Chondrocyte (in vitro differentiated cells): ENCODE measurements around the gene EXD3. TPM values are rescaled to one million over a fixed set of nuclear protein-coding genes. Genes with fewer than 3 reads are reported as not detected.

Source experiments
- DNase-seq: peaks from one replicate; pipeline ENCODE4 v3.0.0; 2021; ENCODE audit warnings: mixed read lengths, low spot score
- H3K27ac Mint-ChIP-seq: one replicate; pipeline ENCODE4 v1.8.0; 2021; ENCODE audit warnings: mild to moderate bottlenecking, moderate library complexity, mixed read lengths; ENCODE audit not compliant: unreplicated experiment
- H3K27me3 Mint-ChIP-seq: 2 replicates; pipeline ENCODE4 v1.8.0; 2021; ENCODE audit warnings: low read depth, mixed read lengths
- H3K36me3 Mint-ChIP-seq: 2 replicates; pipeline ENCODE4 v1.8.0; 2021; ENCODE audit warnings: low read depth, mixed read lengths
- H3K4me1 Mint-ChIP-seq: 2 replicates; pipeline ENCODE4 v1.8.0; 2021; ENCODE audit warnings: low read depth, mild to moderate bottlenecking, mixed read lengths
- H3K4me3 Mint-ChIP-seq: one replicate; pipeline ENCODE4 v1.8.0; 2021; ENCODE audit warnings: mild to moderate bottlenecking, moderate library complexity, mixed read lengths; ENCODE audit not compliant: unreplicated experiment
- H3K9me3 Mint-ChIP-seq: 2 replicates; pipeline ENCODE4 v1.8.0; 2021; ENCODE audit warnings: low read depth, mixed read lengths
- total RNA-seq: library from RNA; stranded (reverse); gene quantifications from 3 replicates; pipeline ENCODE4 v1.2.1, GENCODE V29; 2021
- TF ChIP-seq, protein P1 (sequence below): fragments of 200-600 bp; sonication (generic); IDR thresholded peaks from 2 replicates; pipeline ENCODE4 v1.5.0; 2021; ENCODE audit warnings: antibody characterized with exemption, mild to moderate bottlenecking, moderate library complexity

EXD3 gene
- total RNA-seq, 1 donor from 2014 or later, result 11.6 TPM

DNA sequence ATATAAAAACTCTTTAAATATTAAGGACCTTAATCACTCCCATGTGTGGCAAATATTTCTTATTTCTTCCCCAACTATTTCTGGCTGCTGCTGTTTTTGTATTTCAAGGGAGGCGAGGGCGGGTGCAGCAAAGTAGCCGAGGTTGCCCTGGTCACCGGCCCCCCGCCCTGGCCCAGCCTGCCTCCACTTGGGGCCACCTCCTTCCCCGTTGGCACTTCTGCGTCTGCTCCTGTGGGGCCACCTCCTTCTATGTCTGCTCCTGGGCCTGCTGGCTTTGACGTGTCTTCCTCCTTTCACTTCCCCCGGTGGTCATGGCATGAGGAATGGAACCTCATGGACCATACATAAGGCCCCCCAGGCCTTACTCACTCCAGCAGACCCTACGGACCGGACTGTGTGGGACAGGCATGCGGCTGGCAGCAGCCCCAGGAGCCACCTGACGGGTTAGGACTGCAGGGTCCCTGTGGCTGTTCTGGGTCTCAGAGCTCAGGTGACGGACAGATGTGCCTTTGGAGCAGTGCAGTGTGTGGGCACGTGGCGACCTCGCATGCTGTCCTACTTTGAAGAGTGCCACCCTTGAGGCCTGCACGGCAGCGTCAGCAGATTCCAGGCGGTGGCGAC lies 24.0 kb upstream of the EXD3 start:
- Mint-ChIP-seq H3K27ac (no peak overlapping the region), H3K36me3 (no peaks in the 10 kb centered on the region), H3K4me3 (no peak overlapping the region), H3K27me3 (no peaks in the 10 kb centered on the region), H3K4me1 (peaks cover 20% of the 10 kb centered on the region), H3K9me3 (no peaks in the 10 kb centered on the region)
- TF ChIP-seq, protein P1, sequence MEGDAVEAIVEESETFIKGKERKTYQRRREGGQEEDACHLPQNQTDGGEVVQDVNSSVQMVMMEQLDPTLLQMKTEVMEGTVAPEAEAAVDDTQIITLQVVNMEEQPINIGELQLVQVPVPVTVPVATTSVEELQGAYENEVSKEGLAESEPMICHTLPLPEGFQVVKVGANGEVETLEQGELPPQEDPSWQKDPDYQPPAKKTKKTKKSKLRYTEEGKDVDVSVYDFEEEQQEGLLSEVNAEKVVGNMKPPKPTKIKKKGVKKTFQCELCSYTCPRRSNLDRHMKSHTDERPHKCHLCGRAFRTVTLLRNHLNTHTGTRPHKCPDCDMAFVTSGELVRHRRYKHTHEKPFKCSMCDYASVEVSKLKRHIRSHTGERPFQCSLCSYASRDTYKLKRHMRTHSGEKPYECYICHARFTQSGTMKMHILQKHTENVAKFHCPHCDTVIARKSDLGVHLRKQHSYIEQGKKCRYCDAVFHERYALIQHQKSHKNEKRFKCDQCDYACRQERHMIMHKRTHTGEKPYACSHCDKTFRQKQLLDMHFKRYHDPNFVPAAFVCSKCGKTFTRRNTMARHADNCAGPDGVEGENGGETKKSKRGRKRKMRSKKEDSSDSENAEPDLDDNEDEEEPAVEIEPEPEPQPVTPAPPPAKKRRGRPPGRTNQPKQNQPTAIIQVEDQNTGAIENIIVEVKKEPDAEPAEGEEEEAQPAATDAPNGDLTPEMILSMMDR, result no peak
- no peak for DNase-seq

DNA sequence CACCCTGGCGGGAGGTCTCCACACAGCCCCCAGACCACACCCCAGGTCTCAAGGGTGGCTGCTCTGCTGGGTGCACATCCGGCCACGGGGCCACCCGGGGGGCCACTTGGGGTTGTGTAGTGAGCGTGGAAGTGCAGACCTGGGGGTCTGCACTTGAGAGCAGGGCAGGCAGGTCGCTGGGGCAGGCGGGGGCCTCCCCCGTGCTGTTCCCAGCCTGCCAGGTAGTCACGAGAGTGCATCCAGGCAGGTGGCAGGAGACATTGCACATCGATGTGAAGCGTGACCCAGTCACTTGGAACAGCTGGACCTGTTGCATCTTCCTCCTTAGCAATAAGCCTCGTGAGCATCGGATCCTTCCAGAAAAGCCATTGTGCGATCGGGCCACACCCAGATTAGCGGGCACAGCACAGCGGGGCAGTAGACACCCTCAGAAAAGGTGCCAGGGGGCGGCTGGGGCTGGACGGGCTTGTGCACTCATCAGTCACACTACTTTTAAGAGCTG lies 23.0 kb upstream of the EXD3 start:
- TF ChIP-seq, protein P1, result no peak
- peaks cover 22% of the 10 kb centered on the region for H3K4me1 Mint-ChIP-seq
- DNase-seq, result no peak

DNA sequence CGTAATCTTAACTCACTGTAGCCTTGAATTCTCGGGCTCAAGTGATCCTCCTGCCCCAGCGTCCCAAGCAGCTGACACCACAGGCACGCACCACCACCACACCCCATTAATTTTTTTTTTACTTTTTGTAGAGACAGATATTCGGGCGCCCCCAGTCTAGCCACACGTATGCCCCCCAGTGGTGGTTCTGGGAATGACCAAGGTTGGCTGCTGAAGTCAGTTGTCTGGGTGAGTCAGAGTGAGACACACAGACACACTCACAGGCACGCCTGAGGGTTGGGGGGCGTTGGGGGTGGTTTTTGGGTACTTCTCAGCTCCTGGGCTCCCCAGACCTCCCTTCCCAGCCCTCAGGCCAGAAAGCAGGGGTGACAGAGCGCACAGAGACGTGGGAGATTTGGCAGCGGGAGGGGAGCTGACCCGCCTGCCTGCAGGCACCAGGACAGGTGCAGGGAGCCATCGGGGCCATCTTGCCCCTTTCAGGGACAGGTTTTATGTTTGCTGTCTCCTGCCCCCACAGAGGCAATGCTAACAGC lies 22.4 kb upstream of the EXD3 start:
- Mint-ChIP-seq H3K27ac (peak overlapping the region; percentile 19), H3K9me3 (no peaks in the 10 kb centered on the region), H3K27me3 (no peaks in the 10 kb centered on the region), H3K4me3 (no peak overlapping the region), H3K36me3 (no peaks in the 10 kb centered on the region), H3K4me1 (peaks cover 22% of the 10 kb centered on the region)
- peak; percentile 55 for DNase-seq
- TF ChIP-seq, protein P1, result peak; percentile 92

More for the DNA sequence above, 23.0 kb upstream of the EXD3 start:
- H3K36me3 Mint-ChIP-seq, result no peaks in the 10 kb centered on the region
- no peaks in the 10 kb centered on the region for H3K27me3 Mint-ChIP-seq
- no peaks in the 10 kb centered on the region for H3K9me3 Mint-ChIP-seq
- H3K4me3 Mint-ChIP-seq, result no peak overlapping the region
- no peak overlapping the region for H3K27ac Mint-ChIP-seq

DNA sequence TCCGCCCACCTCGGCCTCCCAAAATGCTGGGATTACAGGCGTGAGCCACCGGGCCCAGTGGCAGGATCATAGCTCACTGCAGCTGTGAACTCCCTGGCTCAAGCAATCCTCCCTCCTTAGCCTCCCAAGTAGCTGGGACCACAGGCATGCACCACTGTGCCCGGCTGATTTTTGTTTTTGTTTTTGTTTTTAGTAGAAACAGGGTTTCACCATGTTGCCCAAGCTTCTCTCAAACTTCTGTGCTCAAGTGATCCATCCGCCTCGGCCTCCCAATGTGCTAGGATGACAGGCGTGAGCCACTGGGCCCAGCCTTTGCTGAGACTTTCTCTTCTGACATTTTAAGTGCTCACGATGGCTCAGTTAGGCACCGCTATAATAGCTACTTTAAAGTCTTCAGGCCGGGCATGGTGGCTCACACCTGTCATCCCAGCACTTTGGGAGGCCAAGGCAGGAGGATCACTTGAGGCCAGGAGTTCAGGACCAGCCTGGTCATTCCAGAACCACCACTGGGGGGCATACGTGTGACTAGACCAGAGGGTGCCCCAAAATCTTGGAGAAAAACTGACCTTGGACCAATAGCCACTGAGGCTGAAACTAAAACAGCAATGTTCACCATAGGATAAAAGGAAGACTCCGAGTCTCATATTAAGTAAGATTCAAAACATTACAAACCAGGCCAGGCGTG lies 21.3 kb upstream of the EXD3 start:
- no peak overlapping the region for H3K27ac Mint-ChIP-seq
- H3K9me3 Mint-ChIP-seq, result no peaks in the 10 kb centered on the region
- no peak overlapping the region for H3K4me3 Mint-ChIP-seq
- no peaks in the 10 kb centered on the region for H3K27me3 Mint-ChIP-seq
- TF ChIP-seq, protein P1, result no peak
- DNase-seq, result peak; percentile 14
- peaks cover 22% of the 10 kb centered on the region for H3K4me1 Mint-ChIP-seq
- no peaks in the 10 kb centered on the region for H3K36me3 Mint-ChIP-seq

DNA sequence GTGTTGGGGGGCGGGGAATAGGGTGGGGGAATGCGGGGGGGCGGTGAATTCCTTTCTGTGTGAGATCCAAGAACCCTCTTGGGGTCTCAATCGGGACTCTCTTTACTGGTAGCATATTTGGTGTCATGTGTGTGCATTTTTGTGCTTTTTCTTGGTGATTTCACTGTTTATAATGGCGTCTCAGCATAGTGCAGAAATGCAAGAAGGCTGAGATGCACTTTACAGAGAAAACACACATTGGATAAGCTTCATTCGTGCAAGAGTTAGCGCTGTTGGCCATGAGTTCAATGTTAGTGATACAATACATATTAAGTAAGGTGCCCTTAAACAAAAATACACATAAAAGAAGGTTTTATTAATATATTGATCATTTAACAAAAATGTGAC lies 19.0 kb upstream of the EXD3 start:
- DNase-seq, result no peak
- H3K27me3 Mint-ChIP-seq, result no peaks in the 10 kb centered on the region

More for the DNA sequence above, 19.0 kb upstream of the EXD3 start:
- Mint-ChIP-seq H3K36me3 (no peaks in the 10 kb centered on the region), H3K4me1 (peaks cover 11% of the 10 kb centered on the region), H3K9me3 (no peaks in the 10 kb centered on the region), H3K4me3 (peak overlapping the region; percentile 58), H3K27ac (no peak overlapping the region)
- TF ChIP-seq, protein P1, result no peak
